ENCODE results near the gene IL17RC.

DNA sequence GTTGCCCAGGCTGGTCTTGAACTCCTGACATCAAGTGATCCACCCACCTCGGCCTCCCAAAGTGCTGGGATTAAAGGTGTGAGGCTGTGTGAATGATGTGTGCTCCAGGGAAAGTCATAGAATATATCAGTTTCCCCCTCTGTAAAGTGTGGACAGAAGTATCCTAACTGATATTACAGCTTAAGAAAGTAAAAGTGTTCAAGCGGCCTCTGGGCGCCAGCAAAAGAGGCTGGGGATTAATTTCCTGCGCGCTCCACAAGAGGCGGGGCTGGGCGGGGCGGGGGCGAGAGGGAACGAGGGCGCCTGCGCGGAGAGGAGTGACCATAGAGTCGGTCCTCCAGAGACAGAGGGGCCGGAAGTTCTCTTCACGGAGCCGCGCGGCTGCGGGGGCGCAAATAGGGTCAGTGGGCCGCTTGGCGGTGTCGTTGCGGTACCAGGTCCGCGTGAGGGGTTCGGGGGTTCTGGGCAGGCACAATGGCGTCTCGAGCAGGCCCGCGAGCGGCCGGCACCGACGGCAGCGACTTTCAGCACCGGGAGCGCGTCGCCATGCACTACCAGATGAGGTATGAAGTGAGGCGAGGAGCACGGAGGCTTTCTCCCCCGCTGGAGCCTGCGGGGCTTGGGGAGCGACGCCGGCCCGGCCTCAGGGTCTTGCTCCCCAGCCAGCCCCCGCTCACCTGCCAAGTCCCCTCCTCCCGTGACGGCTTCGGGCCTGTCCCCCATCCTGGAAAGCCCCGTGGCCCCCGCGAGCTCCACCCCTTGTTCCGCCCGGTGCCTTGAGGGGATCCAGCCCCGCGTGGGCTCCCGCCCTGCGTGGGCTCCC, 26.4 kb upstream of the IL17RC start, which contains the start of gene JAGN1:
- TF ChIP-seq EZH2 (IDR thresholded peaks at IDR 0.05; ENCODE audit: borderline replicate concordance, low read length) (no peak), CTCF (IDR thresholded peaks at IDR 0.05; ENCODE audit: low read length) (no peak)
